Calu3 (cell line): ENCODE results near the gene GRIK4. TPM values are rescaled to one million over a fixed set of nuclear protein-coding genes. Genes with fewer than 3 reads are reported as not detected.

Experiments used
- BruUV-seq: library from RNA; stranded (reverse); fragments of 400-500 nt; replicated peaks from 2 replicates; lab custom pipeline; 2021; lab: Mats Ljungman, UMichigan
- CTCF ChIA-PET: fragments of 300-600 bp; sonication (Branson Sonifier 250); formaldehyde crosslinking; loops from one replicate; lab custom pipeline; 2022; ENCODE audit warnings: antibody characterized with exemption; lab: Charles Lee
- DNase-seq: peaks from one replicate; pipeline ENCODE4 v3.0.0; 2022
- H3K27ac Mint-ChIP-seq: one replicate; pipeline ENCODE4 v1.8.0; 2022; ENCODE audit warnings: mixed read lengths; ENCODE audit not compliant: unreplicated experiment
- H3K27me3 Mint-ChIP-seq: one replicate; pipeline ENCODE4 v1.8.0; 2022; ENCODE audit warnings: mixed read lengths; ENCODE audit not compliant: unreplicated experiment
- H3K36me3 Mint-ChIP-seq: one replicate; pipeline ENCODE4 v1.8.0; 2022; ENCODE audit warnings: mild to moderate bottlenecking, moderate library complexity, mixed read lengths; ENCODE audit not compliant: insufficient read depth, unreplicated experiment
- H3K4me1 Mint-ChIP-seq: one replicate; pipeline ENCODE4 v1.8.0; 2022; ENCODE audit warnings: mild to moderate bottlenecking, low read depth, mixed read lengths; ENCODE audit not compliant: unreplicated experiment
- H3K4me3 Mint-ChIP-seq: one replicate; pipeline ENCODE4 v1.8.0; 2022; ENCODE audit warnings: mild to moderate bottlenecking, low read depth, moderate library complexity, mixed read lengths; ENCODE audit not compliant: unreplicated experiment
- H3K9me3 Mint-ChIP-seq: one replicate; pipeline ENCODE4 v1.8.0; 2022; ENCODE audit warnings: low read depth, mixed read lengths; ENCODE audit not compliant: unreplicated experiment
- CTCF ChIP-seq: fragments of 200-600 bp; IDR thresholded peaks from one replicate; pipeline ENCODE4 v1.8.0; 2022; ENCODE audit warnings: antibody characterized with exemption; ENCODE audit not compliant: unreplicated experiment
- intact Hi-C: fragments of 100-400 bp; cut with micrococcal nuclease; formaldehyde crosslinking; loops from one replicate; pipeline ENCODE4 v1.10.0; 2022; ENCODE audit not compliant: unreplicated experiment
- total RNA-seq: library from RNA; stranded (reverse); gene quantifications from 2 replicates; pipeline ENCODE4 v1.2.3, GENCODE V29; 2022

GRIK4 gene
- total RNA-seq, 1 experiment from 2014 or later: not detected

GRCh38 chr11:120598517-120599257 lies 87.1 kb downstream of the GRIK4 start:
- no peaks in the 10 kb centered on the region for H3K36me3 Mint-ChIP-seq
- no peaks in the 10 kb centered on the region for H3K9me3 Mint-ChIP-seq
- no peak for DNase-seq
- CTCF ChIA-PET: no interaction called here
- H3K4me3 Mint-ChIP-seq: no peak overlapping the region
- no TSS peak for BruUV-seq
- intact Hi-C loops: no loop called here
- H3K4me1 Mint-ChIP-seq: no peaks in the 10 kb centered on the region
- TF ChIP-seq CTCF: no peak
- peaks cover 58% of the 10 kb centered on the region for H3K27me3 Mint-ChIP-seq
- no peak overlapping the region for H3K27ac Mint-ChIP-seq

- no peaks in the 10 kb centered on the region for H3K4me1 Mint-ChIP-seq
- H3K9me3 Mint-ChIP-seq: no peaks in the 10 kb centered on the region
- no TSS peak for BruUV-seq
- no peak overlapping the region for H3K4me3 Mint-ChIP-seq
- no peak overlapping the region for H3K27ac Mint-ChIP-seq
- no peak for DNase-seq
- H3K36me3 Mint-ChIP-seq: no peaks in the 10 kb centered on the region
- TF ChIP-seq CTCF: no peak
- H3K27me3 Mint-ChIP-seq: peaks cover 53% of the 10 kb centered on the region
- CTCF ChIA-PET: no interaction called here
- intact Hi-C loops: no loop called here
Measured at GRCh38 chr11:120599816-120600420, 88.4 kb downstream of the GRIK4 start.

GRCh38 chr11:120601536-120601935 lies 90.0 kb downstream of the GRIK4 start:
- no peaks in the 10 kb centered on the region for H3K4me1 Mint-ChIP-seq
- peaks cover 53% of the 10 kb centered on the region for H3K27me3 Mint-ChIP-seq
- H3K9me3 Mint-ChIP-seq: no peaks in the 10 kb centered on the region
- BruUV-seq: no TSS peak
- DNase-seq: no peak
- TF ChIP-seq CTCF: no peak
- no peak overlapping the region for H3K4me3 Mint-ChIP-seq
- no peaks in the 10 kb centered on the region for H3K36me3 Mint-ChIP-seq
- CTCF ChIA-PET: no interaction called here
- intact Hi-C loops: no loop called here
- H3K27ac Mint-ChIP-seq: no peak overlapping the region

- H3K27me3 Mint-ChIP-seq: peaks cover 56% of the 10 kb centered on the region
- TF ChIP-seq CTCF: no peak
- H3K9me3 Mint-ChIP-seq: no peaks in the 10 kb centered on the region
- H3K4me1 Mint-ChIP-seq: no peaks in the 10 kb centered on the region
- H3K36me3 Mint-ChIP-seq: no peaks in the 10 kb centered on the region
- no TSS peak for BruUV-seq
- H3K4me3 Mint-ChIP-seq: no peak overlapping the region
- no peak overlapping the region for H3K27ac Mint-ChIP-seq
- no peak for DNase-seq
- intact Hi-C loops: no loop called here
- CTCF ChIA-PET: no interaction called here
Measured at GRCh38 chr11:120603071-120603470, 91.5 kb downstream of the GRIK4 start.
